RWPE2 (cell line): Measurements from ENCODE around the gene ZNRF3.
A peak's percentile ranks its signal among the peaks of the same experiment; 100 is the strongest.

Source experiments
- ATAC-seq: fragments of 200-7000 bp; cut with Tn5 transposase; 3 replicates; pipeline ENCODE4 v1.9.1; 2021; ENCODE audit warnings: low read depth
- DNase-seq: peaks from one replicate; pipeline ENCODE4 v3.0.0-alpha.2; 2020; ENCODE audit warnings: low spot score
- H3K27ac ChIP-seq: fragments of 450-650 bp; 2 replicates; pipeline ENCODE4 v1.5.1; 2017; ENCODE audit warnings: mild to moderate bottlenecking; ENCODE audit not compliant: poor library complexity, severe bottlenecking
- H3K27me3 ChIP-seq: fragments of 250-450 bp; sonication (Bioruptor Pico); 2 replicates; pipeline ENCODE4 v1.5.1; 2021; ENCODE audit warnings: mild to moderate bottlenecking, moderate library complexity; ENCODE audit not compliant: insufficient read depth, poor library complexity, severe bottlenecking
- H3K36me3 ChIP-seq: fragments of 250-450 bp; sonication (Bioruptor Pico); 2 replicates; pipeline ENCODE4 v1.5.1; 2020; ENCODE audit warnings: low read depth, mild to moderate bottlenecking, moderate library complexity
- H3K4me1 ChIP-seq: fragments of 250-450 bp; sonication (Bioruptor Pico); 2 replicates; pipeline ENCODE4 v1.5.1; 2021; ENCODE audit warnings: mild to moderate bottlenecking, moderate library complexity; ENCODE audit not compliant: insufficient read depth, poor library complexity, severe bottlenecking
- H3K4me3 ChIP-seq: fragments of 250-450 bp; sonication (Bioruptor Pico); 2 replicates; pipeline ENCODE4 v1.5.1; 2021; ENCODE audit warnings: mild to moderate bottlenecking, moderate library complexity; ENCODE audit not compliant: severe bottlenecking
- H3K9me3 ChIP-seq: fragments of 250-450 bp; sonication (Bioruptor Pico); 2 replicates; pipeline ENCODE4 v1.5.1; 2021; ENCODE audit warnings: mild to moderate bottlenecking, moderate library complexity; ENCODE audit not compliant: severe bottlenecking
- TF ChIP-seq, protein P1 (sequence below): fragments of 450-650 bp; IDR thresholded peaks from one replicate; pipeline ENCODE4 v1.5.1; 2017; ENCODE audit warnings: mild to moderate bottlenecking, moderate library complexity; ENCODE audit not compliant: poor library complexity, severe bottlenecking

Gene ZNRF3

DNA sequence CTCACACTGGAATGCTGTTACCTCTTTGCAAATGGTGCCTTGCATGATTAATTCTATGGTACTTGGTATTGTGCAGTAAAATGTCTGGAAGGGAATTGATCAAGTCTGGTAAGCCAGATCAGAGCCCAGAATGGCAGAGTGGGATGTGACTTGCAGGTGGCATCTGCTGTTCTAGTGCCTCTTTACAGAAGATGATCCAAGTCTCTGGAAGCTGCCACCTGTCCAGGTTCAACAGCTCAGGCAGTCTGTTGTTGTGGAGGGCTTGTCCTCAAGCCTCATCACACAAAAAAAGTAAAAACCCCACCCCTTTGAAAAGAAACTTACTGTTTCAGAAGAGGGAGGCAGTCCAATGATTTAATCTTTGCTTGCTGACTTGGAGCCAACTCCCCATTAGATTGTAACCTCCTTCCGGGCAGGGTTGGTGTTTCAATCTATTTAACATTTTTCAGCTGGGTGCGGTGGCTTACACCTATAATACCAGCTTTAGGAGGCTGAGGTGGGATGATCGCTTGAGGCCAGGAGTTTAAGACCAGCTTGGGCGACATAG, 17.1 kb downstream of the ZNRF3 start:
- Histone ChIP-seq H3K4me3 (no peak overlapping the region), H3K27me3 (no peaks in the 10 kb centered on the region), H3K9me3 (no peaks in the 10 kb centered on the region), H3K36me3 (no peaks in the 10 kb centered on the region), H3K27ac (peak overlapping the region; percentile 63), H3K4me1 (peaks cover 43% of the 10 kb centered on the region)
- ATAC-seq, result no peak
- TF ChIP-seq, protein P1, sequence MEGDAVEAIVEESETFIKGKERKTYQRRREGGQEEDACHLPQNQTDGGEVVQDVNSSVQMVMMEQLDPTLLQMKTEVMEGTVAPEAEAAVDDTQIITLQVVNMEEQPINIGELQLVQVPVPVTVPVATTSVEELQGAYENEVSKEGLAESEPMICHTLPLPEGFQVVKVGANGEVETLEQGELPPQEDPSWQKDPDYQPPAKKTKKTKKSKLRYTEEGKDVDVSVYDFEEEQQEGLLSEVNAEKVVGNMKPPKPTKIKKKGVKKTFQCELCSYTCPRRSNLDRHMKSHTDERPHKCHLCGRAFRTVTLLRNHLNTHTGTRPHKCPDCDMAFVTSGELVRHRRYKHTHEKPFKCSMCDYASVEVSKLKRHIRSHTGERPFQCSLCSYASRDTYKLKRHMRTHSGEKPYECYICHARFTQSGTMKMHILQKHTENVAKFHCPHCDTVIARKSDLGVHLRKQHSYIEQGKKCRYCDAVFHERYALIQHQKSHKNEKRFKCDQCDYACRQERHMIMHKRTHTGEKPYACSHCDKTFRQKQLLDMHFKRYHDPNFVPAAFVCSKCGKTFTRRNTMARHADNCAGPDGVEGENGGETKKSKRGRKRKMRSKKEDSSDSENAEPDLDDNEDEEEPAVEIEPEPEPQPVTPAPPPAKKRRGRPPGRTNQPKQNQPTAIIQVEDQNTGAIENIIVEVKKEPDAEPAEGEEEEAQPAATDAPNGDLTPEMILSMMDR, result no peak
- DNase-seq, result no peak

DNA sequence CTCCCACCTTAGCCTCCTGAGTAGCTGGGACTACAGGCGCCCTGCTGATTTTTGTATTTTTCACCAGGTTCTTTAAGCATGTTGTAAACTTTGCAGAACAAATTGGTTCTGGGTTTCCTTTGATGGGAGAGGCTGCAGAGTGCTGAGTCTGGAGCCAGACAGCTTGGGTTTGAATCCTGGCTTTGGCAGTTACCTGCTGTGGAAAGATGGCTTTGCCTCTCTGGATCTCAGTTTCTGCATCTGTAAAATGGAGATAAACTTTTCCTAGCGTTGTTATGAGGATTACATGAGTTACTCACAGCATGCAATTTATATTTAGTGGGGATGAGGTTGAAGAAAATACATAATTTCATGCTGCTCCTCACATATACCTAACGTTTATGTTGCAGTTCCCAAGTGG, 19.1 kb downstream of the ZNRF3 start:
- DNase-seq (no peak), ATAC-seq (no peak)
- no peaks in the 10 kb centered on the region for H3K27me3 ChIP-seq
- TF ChIP-seq, protein P1, result no peak
- no peaks in the 10 kb centered on the region for H3K9me3 ChIP-seq
- H3K27ac ChIP-seq, result no peak overlapping the region
- H3K36me3 ChIP-seq, result no peaks in the 10 kb centered on the region
- peaks cover 30% of the 10 kb centered on the region for H3K4me1 ChIP-seq
- H3K4me3 ChIP-seq, result no peak overlapping the region

DNA sequence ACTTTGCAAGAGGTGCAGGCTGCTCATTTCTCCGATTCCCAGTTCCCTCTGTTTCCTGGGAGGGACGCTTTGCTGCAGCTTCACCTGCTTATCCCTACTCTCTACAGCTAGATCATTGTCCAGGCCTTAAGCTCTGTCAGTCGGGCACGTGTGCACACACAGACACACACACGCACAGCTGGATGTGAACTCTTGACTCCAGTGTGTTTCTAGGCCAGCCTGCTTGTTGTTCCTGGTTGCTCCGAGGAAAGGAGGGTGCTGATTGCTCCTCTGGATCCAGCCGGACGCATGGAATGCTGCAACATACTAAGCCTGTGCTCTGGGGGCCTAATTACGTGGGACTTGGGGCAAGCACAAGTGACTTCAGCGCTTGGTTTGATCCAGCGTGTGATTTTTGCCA, 19.7 kb downstream of the ZNRF3 start:
- Histone ChIP-seq H3K4me1 (peaks cover 24% of the 10 kb centered on the region), H3K9me3 (no peaks in the 10 kb centered on the region), H3K4me3 (no peak overlapping the region), H3K27me3 (no peaks in the 10 kb centered on the region), H3K27ac (no peak overlapping the region), H3K36me3 (no peaks in the 10 kb centered on the region)
- DNase-seq (no peak), ATAC-seq (no peak)
- TF ChIP-seq, protein P1, result no peak

DNA sequence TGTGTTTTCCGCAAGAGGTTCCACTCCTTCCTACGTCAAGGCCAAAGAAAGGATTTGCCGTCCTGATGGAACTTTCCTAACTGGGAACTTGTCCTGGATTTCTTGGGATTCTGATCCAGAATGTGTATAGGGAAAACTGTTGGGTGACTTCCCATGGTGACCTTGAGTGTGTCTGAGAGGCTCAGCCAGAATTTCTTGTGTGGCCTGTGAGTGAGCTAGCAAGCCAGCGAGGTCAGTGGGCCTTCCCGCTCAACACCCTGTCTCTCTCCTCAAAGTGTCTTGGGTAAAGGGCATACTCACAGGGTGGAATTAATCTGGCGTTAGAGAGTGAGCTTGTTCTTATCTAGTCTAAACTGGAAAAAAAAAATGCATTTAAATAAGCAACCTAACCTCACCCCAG, 20.4 kb downstream of the ZNRF3 start:
- no peak for ATAC-seq
- Histone ChIP-seq H3K27ac (no peak overlapping the region), H3K36me3 (no peaks in the 10 kb centered on the region), H3K27me3 (no peaks in the 10 kb centered on the region), H3K9me3 (no peaks in the 10 kb centered on the region), H3K4me3 (no peak overlapping the region), H3K4me1 (peaks cover 23% of the 10 kb centered on the region)
- DNase-seq, result no peak
- TF ChIP-seq, protein P1, result no peak

DNA sequence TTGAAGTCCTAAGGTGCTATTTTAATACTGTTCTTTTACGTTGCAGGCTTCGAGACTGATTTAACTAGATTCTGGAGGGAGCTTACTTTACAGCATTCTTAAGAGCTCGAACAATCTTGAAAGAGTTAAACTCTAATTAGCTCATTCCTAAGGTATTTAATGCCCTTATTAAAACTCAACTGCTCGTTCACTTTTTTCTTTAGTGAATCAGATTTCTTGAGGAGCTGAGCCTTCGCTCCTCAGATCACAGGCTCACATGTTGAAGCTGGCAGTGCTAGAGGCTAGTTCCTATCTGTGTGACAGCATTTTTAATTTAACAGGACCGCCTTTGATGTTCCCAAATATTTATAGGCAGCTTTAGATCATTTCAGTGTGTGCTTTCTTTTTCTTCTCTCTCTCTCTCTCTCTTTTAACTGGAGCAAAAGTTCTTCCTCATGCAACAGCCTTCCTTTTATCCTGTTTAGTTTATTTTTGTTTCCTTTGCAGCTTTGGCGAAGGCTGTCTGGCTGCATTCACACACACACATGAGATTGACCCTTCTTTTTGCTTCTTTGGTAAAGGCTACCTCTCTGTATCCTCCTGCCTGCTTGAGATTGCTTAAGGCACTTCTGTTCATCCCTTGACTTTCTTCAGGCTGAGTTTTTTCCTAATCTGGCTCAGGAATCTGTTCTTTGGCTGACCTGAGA, 21.0 kb downstream of the ZNRF3 start:
- H3K4me3 ChIP-seq, result no peak overlapping the region
- no peaks in the 10 kb centered on the region for H3K9me3 ChIP-seq
- no peaks in the 10 kb centered on the region for H3K27me3 ChIP-seq
- no peaks in the 10 kb centered on the region for H3K36me3 ChIP-seq
- H3K27ac ChIP-seq, result no peak overlapping the region
- TF ChIP-seq, protein P1, result no peak
- peaks cover 20% of the 10 kb centered on the region for H3K4me1 ChIP-seq
- no peak for DNase-seq
- no peak for ATAC-seq
